ENCODE measurements around the gene UPF2.

DNA sequence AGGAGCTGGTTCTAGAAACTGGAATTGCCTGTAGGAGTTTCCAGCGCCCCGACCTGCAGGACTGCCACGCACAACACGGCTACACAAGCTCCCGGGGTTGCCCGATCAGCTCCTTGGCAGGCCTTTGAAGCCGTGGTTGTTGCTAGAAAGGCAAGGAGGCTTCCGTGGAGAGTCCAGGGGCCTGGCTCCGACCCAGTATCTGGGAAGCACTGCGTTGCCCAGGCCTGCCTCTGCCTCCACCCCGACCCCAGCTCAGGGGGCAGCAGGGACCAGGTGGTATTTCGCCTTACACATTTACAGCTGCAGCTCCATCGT, 165.1 kb downstream of the UPF2 start:
- TF ChIP-seq, protein P1, sequence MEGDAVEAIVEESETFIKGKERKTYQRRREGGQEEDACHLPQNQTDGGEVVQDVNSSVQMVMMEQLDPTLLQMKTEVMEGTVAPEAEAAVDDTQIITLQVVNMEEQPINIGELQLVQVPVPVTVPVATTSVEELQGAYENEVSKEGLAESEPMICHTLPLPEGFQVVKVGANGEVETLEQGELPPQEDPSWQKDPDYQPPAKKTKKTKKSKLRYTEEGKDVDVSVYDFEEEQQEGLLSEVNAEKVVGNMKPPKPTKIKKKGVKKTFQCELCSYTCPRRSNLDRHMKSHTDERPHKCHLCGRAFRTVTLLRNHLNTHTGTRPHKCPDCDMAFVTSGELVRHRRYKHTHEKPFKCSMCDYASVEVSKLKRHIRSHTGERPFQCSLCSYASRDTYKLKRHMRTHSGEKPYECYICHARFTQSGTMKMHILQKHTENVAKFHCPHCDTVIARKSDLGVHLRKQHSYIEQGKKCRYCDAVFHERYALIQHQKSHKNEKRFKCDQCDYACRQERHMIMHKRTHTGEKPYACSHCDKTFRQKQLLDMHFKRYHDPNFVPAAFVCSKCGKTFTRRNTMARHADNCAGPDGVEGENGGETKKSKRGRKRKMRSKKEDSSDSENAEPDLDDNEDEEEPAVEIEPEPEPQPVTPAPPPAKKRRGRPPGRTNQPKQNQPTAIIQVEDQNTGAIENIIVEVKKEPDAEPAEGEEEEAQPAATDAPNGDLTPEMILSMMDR (IDR thresholded peaks at IDR 0.05): no peak
- no peak for TF ChIP-seq POLR2A (IDR thresholded peaks at IDR 0.05)

Measured in thyroid gland (tissue), 4 donors.